AG09319 (cell line): ENCODE measurements around the gene PDE4DIP.
"Not testable (repeated sequence)": the region's sequence is repeated elsewhere in the genome, so short reads cannot be mapped to it uniquely, and the experiment has no call there.

Experiments
- DNase-seq: peaks from one replicate; pipeline ENCODE4 v3.0.0-alpha.2; 2010; ENCODE audit warnings: low read depth; ENCODE audit errors: extremely low read depth

Gene PDE4DIP

GRCh38 chr1:148844220-148844619 is at the start of gene PDE4DIP:
Gene PDE4DIP (plus strand): TSS chr1:148844428. CDS start chr1:148844775, 347 bp downstream.
- DNase-seq: not testable (repeated sequence)

DNA sequence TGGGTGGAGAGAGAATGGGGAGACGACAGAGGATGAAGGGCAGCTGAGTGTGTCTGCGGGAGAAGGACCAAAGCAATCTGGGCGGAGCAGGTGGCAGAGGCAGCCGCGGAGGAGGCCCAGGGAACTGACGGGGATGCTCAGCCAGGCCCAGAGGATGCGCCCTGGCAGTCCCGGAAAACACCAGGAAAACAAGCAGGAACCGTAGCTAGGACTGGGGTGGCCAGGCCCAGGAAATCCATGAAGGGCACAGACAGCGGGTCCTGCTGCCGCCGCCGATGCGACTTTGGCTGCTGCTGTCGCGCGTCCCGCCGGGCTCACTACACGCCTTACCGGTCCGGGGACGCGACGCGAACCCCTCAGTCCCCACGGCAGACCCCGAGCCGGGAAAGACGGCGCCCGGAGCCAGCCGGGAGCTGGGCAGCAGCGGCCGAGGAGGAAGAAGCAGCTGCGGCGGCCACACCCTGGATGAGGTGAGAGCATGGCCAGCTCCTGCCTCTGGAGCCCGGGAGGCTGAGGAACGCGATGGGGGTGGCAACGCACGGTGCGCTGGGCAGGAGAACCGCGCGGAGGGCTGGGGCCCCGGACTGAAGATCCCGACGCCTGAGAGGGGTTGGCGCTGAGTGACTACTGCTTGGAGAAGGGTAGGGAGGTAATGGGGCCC is 35.8 kb upstream of the PDE4DIP start:
- not testable (repeated sequence) for DNase-seq

- DNase-seq: not testable (repeated sequence)
Measured at GRCh38 chr1:148808929-148809283, 35.3 kb upstream of the PDE4DIP start.

GRCh38 chr1:148822180-148822579 is 22.0 kb upstream of the PDE4DIP start:
- not testable (repeated sequence) for DNase-seq

- DNase-seq: not testable (repeated sequence)
Measured at GRCh38 chr1:148823822-148824221, 20.4 kb upstream of the PDE4DIP start.

GRCh38 chr1:148825029-148825428 is 19.2 kb upstream of the PDE4DIP start:
- DNase-seq: not testable (repeated sequence)

DNA sequence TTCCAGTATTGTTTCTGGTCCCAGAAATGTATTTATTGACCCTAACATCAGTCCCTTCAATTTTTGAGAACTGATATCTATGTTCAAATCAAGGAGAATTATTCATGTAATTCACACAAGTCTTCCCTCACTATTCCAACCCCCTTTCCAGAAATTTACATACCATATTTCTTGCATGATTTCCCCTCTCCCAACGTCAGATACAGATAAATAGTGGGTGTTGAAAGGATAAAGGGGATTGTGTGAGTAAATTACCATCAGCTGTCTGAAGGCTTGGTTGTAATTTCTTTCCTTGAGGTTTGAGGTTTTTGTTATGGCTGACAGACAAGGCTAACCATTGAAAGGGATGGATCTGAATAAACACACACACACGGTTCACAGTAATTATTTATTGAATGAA is 15.7 kb upstream of the PDE4DIP start:
- not testable (repeated sequence) for DNase-seq

GRCh38 chr1:148828962-148829361 is 15.3 kb upstream of the PDE4DIP start:
- DNase-seq: not testable (repeated sequence)

- DNase-seq: not testable (repeated sequence)
Measured at GRCh38 chr1:148829365-148829764, 14.9 kb upstream of the PDE4DIP start.

DNA sequence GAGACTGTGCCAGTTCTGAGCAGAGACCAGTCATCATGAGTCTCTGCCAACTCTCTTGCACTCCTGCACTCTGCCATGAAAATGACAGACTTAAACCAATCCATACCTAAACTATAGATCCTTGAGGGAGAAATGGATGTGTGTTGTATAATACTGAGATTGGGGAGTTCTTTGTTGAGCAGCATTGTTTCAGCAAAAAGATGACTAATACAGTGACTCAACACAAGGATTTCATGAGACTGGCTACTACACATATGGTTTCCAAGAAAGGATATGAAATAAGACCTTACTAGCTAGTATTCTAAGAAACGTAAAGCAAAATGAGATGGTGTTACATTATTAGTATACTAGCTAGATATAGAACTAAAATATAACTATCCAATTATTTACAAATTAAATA is 3.0 kb upstream of the PDE4DIP start:
- not testable (repeated sequence) for DNase-seq

DNA sequence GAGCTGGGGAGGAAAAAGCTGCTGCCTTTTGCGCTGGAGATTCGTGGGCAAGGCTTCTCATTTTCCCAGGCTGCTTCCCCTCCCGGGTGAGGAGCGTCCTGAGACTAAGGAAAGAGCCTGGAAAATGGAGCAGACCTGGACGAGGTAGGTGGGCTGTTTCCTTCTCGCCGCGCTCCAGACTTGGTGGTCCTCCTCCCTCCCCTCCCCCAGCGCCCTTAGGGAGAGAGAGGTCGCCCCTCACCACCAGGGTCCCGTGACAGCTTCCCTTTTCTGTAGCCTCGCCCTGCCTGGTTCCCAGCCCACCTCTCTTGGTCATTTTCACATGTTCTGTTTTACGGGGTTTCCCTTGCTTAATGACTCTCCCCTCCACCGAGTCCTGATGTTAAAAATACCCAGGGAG is 423 bp downstream of the PDE4DIP start:
- DNase-seq: not testable (repeated sequence)

DNA sequence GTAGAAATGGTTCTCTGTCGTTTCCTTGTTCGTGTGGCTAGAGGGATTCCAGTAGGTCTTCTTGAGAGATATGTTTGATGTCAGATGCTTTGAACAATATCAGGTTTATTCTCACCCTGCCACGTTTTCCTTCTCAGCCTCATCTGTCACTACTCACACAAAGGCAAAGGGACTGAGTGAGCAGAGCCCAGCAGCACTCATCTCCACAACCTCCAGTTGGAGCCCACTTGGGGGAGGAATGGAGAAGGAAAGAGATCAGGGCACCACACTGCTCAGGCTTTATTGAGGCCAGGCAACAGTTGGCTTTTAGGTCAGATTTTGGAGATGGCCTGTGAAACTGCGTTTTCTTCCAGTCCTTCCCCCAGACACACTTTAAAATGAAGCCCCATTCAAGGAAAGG is 840 bp downstream of the PDE4DIP start:
- DNase-seq: not testable (repeated sequence)

- not testable (repeated sequence) for DNase-seq
Measured at GRCh38 chr1:148850347-148850746, 6.1 kb downstream of the PDE4DIP start.

- DNase-seq: not testable (repeated sequence)
Measured at GRCh38 chr1:148850840-148851239, 6.6 kb downstream of the PDE4DIP start.

DNA sequence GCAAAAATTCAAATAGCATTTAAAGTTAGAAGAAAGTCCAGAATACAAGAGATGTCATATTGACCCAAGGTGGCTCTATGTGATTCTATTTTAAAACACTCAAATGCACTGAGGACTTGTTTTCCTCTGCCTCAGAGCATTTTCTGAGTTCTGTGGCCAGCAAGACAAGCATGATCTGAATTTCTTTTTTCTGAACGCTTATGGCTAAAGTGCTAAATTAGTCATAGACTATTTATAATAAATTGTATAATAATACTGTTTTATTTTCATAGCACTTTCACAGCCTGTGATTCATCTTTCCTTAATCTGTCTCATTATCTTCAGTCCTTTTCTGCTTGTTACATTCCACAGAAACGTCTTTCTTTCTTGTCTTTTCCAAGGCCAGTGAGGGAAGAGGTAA is 7.5 kb downstream of the PDE4DIP start:
- DNase-seq: not testable (repeated sequence)

- not testable (repeated sequence) for DNase-seq
Measured at GRCh38 chr1:148853363-148853762, 9.1 kb downstream of the PDE4DIP start.

GRCh38 chr1:148854063-148854462 is 9.8 kb downstream of the PDE4DIP start:
- DNase-seq: not testable (repeated sequence)

DNA sequence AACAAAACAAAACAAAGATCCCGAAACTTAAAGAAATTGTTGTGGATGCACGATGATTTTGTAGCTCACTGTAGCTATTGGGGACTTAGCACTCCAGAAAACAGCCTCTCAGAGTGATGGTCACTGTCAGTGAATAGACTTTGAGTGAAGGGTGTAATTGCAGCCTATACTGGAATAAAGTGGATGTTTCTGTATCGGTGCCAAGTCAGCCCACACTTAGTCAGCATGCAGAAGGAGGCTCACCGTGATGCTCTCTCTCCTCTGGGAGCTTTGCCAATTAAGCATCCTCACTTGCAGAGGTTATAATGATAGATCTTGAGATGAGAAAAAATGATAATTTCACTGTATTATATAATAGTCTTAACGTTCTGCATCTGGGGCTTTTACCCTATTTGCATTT is 11.1 kb downstream of the PDE4DIP start:
- DNase-seq: not testable (repeated sequence)

DNA sequence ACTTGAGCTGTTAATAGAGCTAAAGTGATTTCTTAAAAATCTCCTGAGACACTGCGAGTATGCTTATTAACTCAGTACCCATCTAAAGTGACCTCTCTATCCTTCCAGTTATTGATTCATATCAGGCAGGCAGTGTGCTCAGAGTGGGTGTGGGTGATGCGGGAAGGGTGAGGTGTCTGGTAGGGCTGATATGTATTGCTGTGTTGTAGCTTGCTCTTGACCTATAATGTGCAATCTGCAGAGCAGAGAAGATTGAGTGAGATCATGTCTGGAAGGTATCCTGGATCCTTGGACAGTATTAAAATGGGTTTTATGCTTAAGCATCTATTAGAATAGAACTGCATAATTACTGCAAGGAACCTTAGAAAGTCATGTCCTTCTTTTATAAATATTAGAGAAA is 15.8 kb downstream of the PDE4DIP start:
- DNase-seq: not testable (repeated sequence)

- DNase-seq: not testable (repeated sequence)
Measured at GRCh38 chr1:148860579-148861259, 16.5 kb downstream of the PDE4DIP start.

GRCh38 chr1:148862590-148862989 is 18.4 kb downstream of the PDE4DIP start:
- not testable (repeated sequence) for DNase-seq

DNA sequence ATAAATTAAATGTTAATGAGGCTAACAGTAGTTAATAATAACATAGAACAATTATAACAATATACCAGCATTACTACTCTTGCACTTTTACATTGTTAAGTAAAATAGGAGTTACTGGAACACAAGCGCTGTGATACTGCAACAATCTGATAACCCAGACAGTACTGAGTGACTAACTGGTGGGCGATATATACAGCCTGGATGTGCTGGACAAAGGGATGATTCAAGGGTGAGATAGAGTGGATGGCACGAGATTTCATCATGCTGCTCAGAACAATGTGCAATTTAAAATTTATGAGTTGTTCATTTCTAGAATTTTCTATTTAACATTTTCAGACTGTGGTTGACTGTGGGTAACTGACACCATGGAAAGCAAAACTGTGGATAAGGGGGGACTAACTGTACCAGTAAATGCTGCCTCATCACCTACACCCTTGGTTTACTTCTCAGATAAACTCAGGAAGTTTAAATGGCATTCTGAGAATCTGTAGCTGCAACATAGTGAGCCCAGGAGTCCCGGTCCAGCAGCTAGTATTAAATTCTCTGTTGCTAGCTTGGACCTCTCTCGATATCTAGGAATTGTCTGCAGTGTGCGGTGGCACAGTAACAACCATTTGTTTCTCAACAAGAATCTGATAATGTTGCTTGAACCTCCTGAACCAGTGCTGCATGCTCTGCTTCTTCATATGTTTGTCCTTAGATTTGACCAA is 24.9 kb downstream of the PDE4DIP start:
- not testable (repeated sequence) for DNase-seq
